Suprapubic skin (tissue), 4 donors: ENCODE data around the gene ACSS3.

Source experiments
- CTCF ChIP-seq, 2 donors: fragments of 200-600 bp in 1 of 2; fragments of 450-650 bp in 1 of 2; sonication (generic) in 1 of 2; IDR thresholded peaks; one replicate each; pipeline ENCODE4 v1.5.1; 2016 to 2019; ENCODE audit warnings: antibody characterized with exemption in 2 of 2, mild to moderate bottlenecking in 1 of 2, moderate library complexity in 1 of 2
- EP300 ChIP-seq: sonication (generic); formaldehyde crosslinking; IDR thresholded peaks from one replicate; pipeline ENCODE4 v1.6.1; 2017; ENCODE audit warnings: antibody characterized with exemption
- POLR2A ChIP-seq, 2 donors: fragments of 450-650 bp; IDR thresholded peaks; one replicate each; pipeline ENCODE4 v1.6.1; 2017; ENCODE audit warnings: antibody characterized with exemption in 2 of 2, mild to moderate bottlenecking in 2 of 2, moderate library complexity in 2 of 2
- POLR2AphosphoS5 ChIP-seq, 3 donors: sonication (generic); formaldehyde crosslinking; IDR thresholded peaks; one replicate each; pipeline ENCODE4 v1.6.1; 2017; ENCODE audit warnings: antibody characterized with exemption in 3 of 3

- TF ChIP-seq CTCF (IDR thresholded peaks at IDR 0.05) (no peak), POLR2AphosphoS5 (IDR thresholded peaks at IDR 0.05) (no peak), POLR2A (IDR thresholded peaks at IDR 0.05) (no peak), EP300 (no peak)
Measured at GRCh38 chr12:81077329-81077685, 572 bp upstream of the ACSS3 start.
